HCEC 1CT (cell line): Measurements from ENCODE around the gene MPPED1.

Experiments
- DNase-seq: peaks from one replicate; pipeline ENCODE4 v3.0.0-alpha.2; 2017

The MPPED1 gene

GRCh38 chr22:43449831-43450225, 38.0 kb downstream of the MPPED1 start:
- no peak for DNase-seq

- DNase-seq = no peak
Observed at GRCh38 chr22:43451371-43452050, 39.7 kb downstream of the MPPED1 start.

GRCh38 chr22:43455846-43456245, 44.0 kb downstream of the MPPED1 start:
- no peak for DNase-seq

GRCh38 chr22:43457002-43457401, 45.2 kb downstream of the MPPED1 start:
- DNase-seq = no peak

- no peak for DNase-seq
Observed at GRCh38 chr22:43462701-43463100, 50.9 kb downstream of the MPPED1 start.

- DNase-seq = no peak
Observed at GRCh38 chr22:43464809-43465208, 53.0 kb downstream of the MPPED1 start.

- DNase-seq = no peak
Observed at GRCh38 chr22:43465291-43466015, 53.6 kb downstream of the MPPED1 start.

- DNase-seq = no peak
Observed at GRCh38 chr22:43466710-43467109, 54.9 kb downstream of the MPPED1 start.

GRCh38 chr22:43467216-43467940, 55.6 kb downstream of the MPPED1 start:
- DNase-seq = no peak

- no peak for DNase-seq
Observed at GRCh38 chr22:43470253-43470652, 58.4 kb downstream of the MPPED1 start.

- DNase-seq = no peak
Observed at GRCh38 chr22:43470941-43471585, 59.2 kb downstream of the MPPED1 start.

- DNase-seq = no peak
Observed at GRCh38 chr22:43471606-43472135, 59.9 kb downstream of the MPPED1 start.

- no peak for DNase-seq
Observed at GRCh38 chr22:43473031-43473430, 61.2 kb downstream of the MPPED1 start.

GRCh38 chr22:43473441-43473840, 61.6 kb downstream of the MPPED1 start:
- DNase-seq = no peak

GRCh38 chr22:43474161-43475101, 62.6 kb downstream of the MPPED1 start:
- no peak for DNase-seq

GRCh38 chr22:43475549-43476076, 63.8 kb downstream of the MPPED1 start:
- no peak for DNase-seq

GRCh38 chr22:43476341-43476740, 64.5 kb downstream of the MPPED1 start:
- DNase-seq = no peak

- no peak for DNase-seq
Observed at GRCh38 chr22:43476751-43477725, 65.2 kb downstream of the MPPED1 start.

- DNase-seq = no peak
Observed at GRCh38 chr22:43477966-43478365, 66.2 kb downstream of the MPPED1 start.

- no peak for DNase-seq
Observed at GRCh38 chr22:43478621-43479300, 66.9 kb downstream of the MPPED1 start.
